Natural killer cell (primary cell): ENCODE results near the gene ZNF658. TPM values are rescaled to one million over a fixed set of nuclear protein-coding genes. Genes with fewer than 3 reads are reported as not detected.
"Not testable (repeated sequence)": the region's sequence is repeated elsewhere in the genome, so short reads cannot be mapped to it uniquely, and the experiment has no call there.

Experiments used
- ATAC-seq, 3 donors: fragments of 150-1000 bp in 2 of 3; fragments of 200-7000 bp in 1 of 3; cut with Tn5 transposase; 1 replicate in 1 of 3; 2 replicates in 2 of 3; pipeline ENCODE4 v1.10.0; 2021; ENCODE audit warnings: mild to moderate bottlenecking in 2 of 3, moderate library complexity in 2 of 3
- DNase-seq, 2 donors: peaks; one replicate each; pipeline versions ENCODE4 v3.0.0 to v3.0.0-alpha.2; 2013 to 2021; ENCODE audit warnings: mixed read lengths in 1 of 2
- H3K27ac ChIP-seq: one replicate; pipeline ENCODE4 v1.5.1; 2013; ENCODE audit warnings: mild to moderate bottlenecking, low read length
- H3K27me3 ChIP-seq: one replicate; pipeline ENCODE4 v1.6.1; 2013; ENCODE audit warnings: low read length; ENCODE audit not compliant: control insufficient read depth, insufficient read depth
- H3K36me3 ChIP-seq: one replicate; pipeline ENCODE4 v1.6.1; 2013; ENCODE audit warnings: low read length; ENCODE audit not compliant: control insufficient read depth, insufficient read depth
- H3K4me1 ChIP-seq: one replicate; pipeline ENCODE4 v1.6.1; 2013; ENCODE audit warnings: low read length; ENCODE audit not compliant: control insufficient read depth, insufficient read depth
- H3K4me3 ChIP-seq: one replicate; pipeline ENCODE4 v1.5.1; 2013; ENCODE audit warnings: low read length
- H3K9me3 ChIP-seq: one replicate; pipeline ENCODE4 v1.6.1; 2013; ENCODE audit warnings: low read length; ENCODE audit not compliant: control insufficient read depth, insufficient read depth
- H3K27ac Mint-ChIP-seq, 2 donors: one replicate each; pipeline ENCODE4 v1.8.0; 2022; ENCODE audit warnings: mild to moderate bottlenecking in 2 of 2, mixed read lengths in 2 of 2, moderate library complexity in 1 of 2
- H3K27me3 Mint-ChIP-seq, 2 donors: one replicate each; pipeline ENCODE4 v1.8.0; 2022; ENCODE audit warnings: low read depth in 2 of 2, mixed read lengths in 2 of 2
- H3K36me3 Mint-ChIP-seq: one replicate; pipeline ENCODE4 v1.8.0; 2022; ENCODE audit warnings: mixed read lengths
- H3K4me1 Mint-ChIP-seq, 2 donors: one replicate each; pipeline ENCODE4 v1.8.0; 2022; ENCODE audit warnings: mixed read lengths in 2 of 2
- H3K4me3 Mint-ChIP-seq: one replicate; pipeline ENCODE4 v1.8.0; 2022; ENCODE audit warnings: mild to moderate bottlenecking, moderate library complexity, mixed read lengths
- H3K9me3 Mint-ChIP-seq, 2 donors: one replicate each; pipeline ENCODE4 v1.8.0; 2022; ENCODE audit warnings: mixed read lengths in 2 of 2
- WGBS: methylation state at CpG from one replicate; pipeline ENCODE4 v1.1.7; 2013; ENCODE audit warnings: missing lambda C conversion rate; ENCODE audit not compliant: insufficient coverage; 5-methylcytosine and 5-hydroxymethylcytosine counted together
- intact Hi-C: fragments of 100-400 bp; cut with micrococcal nuclease; formaldehyde crosslinking; loops from one replicate; pipeline ENCODE4 v1.14.2; 2022
- total RNA-seq, 4 donors: library from RNA; stranded (reverse); fragments of 120-200 nt in 1 of 4; gene quantifications; one replicate each; pipeline versions ENCODE4 v1.2.3 to v1.2.4, GENCODE V29; 2013 to 2022

ZNF658 gene
- 1 to 10 TPM in 2 of 3 donors, under 1 TPM in 1; 0.97 to 1.6 (median 1.3) TPM for total RNA-seq
- total RNA-seq (2013), result 3.7 TPM

- H3K27ac Mint-ChIP-seq, result peak within 1 kb of the TSS; percentile 74 to 90
- DNase-seq, result peak; percentile 28 to 72
- intact Hi-C loops, H3K27me3 ChIP-seq, H3K4me1 Mint-ChIP-seq, H3K4me1 ChIP-seq, H3K27ac ChIP-seq, H3K36me3 Mint-ChIP-seq, H3K9me3 ChIP-seq, H3K27me3 Mint-ChIP-seq, H3K36me3 ChIP-seq, H3K9me3 Mint-ChIP-seq: not testable (repeated sequence)
- peak within 1 kb of the TSS; percentile 97 for H3K4me3 Mint-ChIP-seq
- peak within 1 kb of the TSS; percentile 41 for H3K4me3 ChIP-seq
- WGBS, result under 1% methylated on average over 28 of the region's 46 CpGs
- peak; percentile 82 to 90 (median 86) for ATAC-seq
Measured at GRCh38 chr9:66900490-66901131, at the start of gene ZNF658. ZNF658 (plus strand) TSS chr9:66900725; CDS start chr9:66903562, 2,837 bp downstream.

GRCh38 chr9:66861732-66862131 lies 38.8 kb upstream of the ZNF658 start:
- H3K9me3 ChIP-seq, H3K27me3 ChIP-seq, H3K4me3 ChIP-seq, DNase-seq, H3K4me1 ChIP-seq, H3K9me3 Mint-ChIP-seq, H3K4me1 Mint-ChIP-seq, H3K27ac Mint-ChIP-seq, H3K4me3 Mint-ChIP-seq, intact Hi-C loops, ATAC-seq, H3K27me3 Mint-ChIP-seq, H3K27ac ChIP-seq, H3K36me3 Mint-ChIP-seq, H3K36me3 ChIP-seq: not testable (repeated sequence)
- WGBS, result no CpG with 5 or more reads among the region's 4 CpGs

GRCh38 chr9:66868660-66869059 lies 31.9 kb upstream of the ZNF658 start:
- H3K4me1 ChIP-seq, intact Hi-C loops, DNase-seq, H3K27me3 ChIP-seq, H3K9me3 ChIP-seq, H3K36me3 Mint-ChIP-seq, ATAC-seq, H3K36me3 ChIP-seq, H3K4me3 ChIP-seq, H3K27me3 Mint-ChIP-seq, H3K27ac ChIP-seq, H3K4me1 Mint-ChIP-seq, H3K27ac Mint-ChIP-seq, H3K4me3 Mint-ChIP-seq, H3K9me3 Mint-ChIP-seq: not testable (repeated sequence)
- no CpG with 5 or more reads among the region's 3 CpGs for WGBS

GRCh38 chr9:66880605-66881004 lies 19.9 kb upstream of the ZNF658 start:
- H3K4me3 ChIP-seq, H3K4me3 Mint-ChIP-seq, H3K27ac ChIP-seq, H3K9me3 ChIP-seq, H3K36me3 Mint-ChIP-seq, H3K36me3 ChIP-seq, ATAC-seq, DNase-seq, H3K9me3 Mint-ChIP-seq, H3K4me1 Mint-ChIP-seq, H3K27me3 ChIP-seq, H3K27me3 Mint-ChIP-seq, H3K27ac Mint-ChIP-seq, intact Hi-C loops, H3K4me1 ChIP-seq: not testable (repeated sequence)
- 0% methylated on average over 1 of the region's 3 CpGs for WGBS

- H3K27ac ChIP-seq, H3K27ac Mint-ChIP-seq, H3K36me3 Mint-ChIP-seq, H3K9me3 ChIP-seq, H3K4me3 Mint-ChIP-seq, H3K4me1 ChIP-seq, H3K27me3 Mint-ChIP-seq, H3K4me3 ChIP-seq, H3K9me3 Mint-ChIP-seq, H3K36me3 ChIP-seq, intact Hi-C loops, DNase-seq, H3K27me3 ChIP-seq, ATAC-seq, H3K4me1 Mint-ChIP-seq: not testable (repeated sequence)
- no CpG with 5 or more reads among the region's 3 CpGs for WGBS
Measured at GRCh38 chr9:66881847-66882246, 18.7 kb upstream of the ZNF658 start.

- H3K36me3 Mint-ChIP-seq, H3K4me3 ChIP-seq, DNase-seq, H3K27ac ChIP-seq, H3K27me3 ChIP-seq, H3K27ac Mint-ChIP-seq, H3K27me3 Mint-ChIP-seq, H3K4me1 ChIP-seq, H3K36me3 ChIP-seq, intact Hi-C loops, ATAC-seq, H3K4me3 Mint-ChIP-seq, H3K9me3 Mint-ChIP-seq, H3K4me1 Mint-ChIP-seq, H3K9me3 ChIP-seq: not testable (repeated sequence)
- WGBS, result no CpG with 5 or more reads among the region's 1 CpG
Measured at GRCh38 chr9:66890334-66890733, 10.2 kb upstream of the ZNF658 start.

- H3K9me3 Mint-ChIP-seq, H3K27ac ChIP-seq, H3K27me3 Mint-ChIP-seq, DNase-seq, H3K4me1 ChIP-seq, H3K36me3 Mint-ChIP-seq, H3K27me3 ChIP-seq, H3K4me1 Mint-ChIP-seq, H3K36me3 ChIP-seq, H3K9me3 ChIP-seq, intact Hi-C loops: not testable (repeated sequence)
- ATAC-seq, result peak in 1 of 3 donors; percentile 8
- peak overlapping the region; percentile 41 for H3K4me3 ChIP-seq
- 0% methylated on average over 2 of the region's 8 CpGs for WGBS
- peak overlapping the region; percentile 97 for H3K4me3 Mint-ChIP-seq
- peak overlapping the region in 1 of 2 donors; percentile 90 for H3K27ac Mint-ChIP-seq
Measured at GRCh38 chr9:66901141-66901540, 616 bp downstream of the ZNF658 start.

GRCh38 chr9:66909560-66909959 lies 9.0 kb downstream of the ZNF658 start:
- H3K4me3 Mint-ChIP-seq, H3K4me1 ChIP-seq, H3K36me3 ChIP-seq, H3K9me3 Mint-ChIP-seq, H3K36me3 Mint-ChIP-seq, H3K27me3 ChIP-seq, H3K27ac Mint-ChIP-seq, ATAC-seq, H3K4me3 ChIP-seq, H3K27me3 Mint-ChIP-seq, intact Hi-C loops, H3K27ac ChIP-seq, H3K4me1 Mint-ChIP-seq, DNase-seq, H3K9me3 ChIP-seq: not testable (repeated sequence)
- WGBS, result no CpG with 5 or more reads among the region's 2 CpGs
